Measurements from ENCODE around the gene CCNY.

CCNY gene

GRCh38 chr10:35452847-35453246 lies 116.5 kb downstream of the CCNY start:
- no peak for DNase-seq (ENCODE audit: low read depth in 2 of 2)

DNA sequence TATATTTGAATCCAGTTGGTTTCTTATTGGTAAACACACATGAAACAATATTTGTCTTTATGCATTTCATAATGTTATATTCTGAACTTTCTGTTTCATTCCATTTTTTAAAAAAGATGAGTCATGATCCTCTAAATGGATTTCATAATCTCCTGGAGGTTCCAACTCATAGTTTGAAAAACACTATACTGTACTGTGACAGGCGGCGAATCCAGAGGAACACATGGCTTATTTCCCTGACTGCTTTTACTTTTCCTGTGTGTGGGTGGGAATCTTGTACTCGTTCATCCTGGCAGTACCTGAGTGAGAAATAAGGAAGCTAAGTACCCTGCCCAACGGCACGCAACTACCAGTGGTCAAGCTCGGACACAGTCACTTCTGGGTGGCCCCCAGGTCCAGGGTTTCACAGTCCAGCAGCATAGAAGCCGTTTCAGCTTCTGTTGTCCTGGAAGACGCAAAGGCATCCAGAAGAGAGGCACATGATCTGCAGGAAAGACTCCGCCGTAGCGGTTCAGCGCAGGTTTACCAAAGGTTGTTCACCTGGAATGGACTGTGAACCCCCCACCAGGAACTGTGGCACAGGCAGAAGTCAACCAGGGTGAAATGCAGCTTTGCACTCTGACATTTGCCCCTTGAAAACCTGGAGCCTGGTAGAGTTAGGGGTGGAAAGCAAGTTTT lies 117.7 kb downstream of the CCNY start:
- no peak for DNase-seq (ENCODE audit: low read depth in 2 of 2)

GRCh38 chr10:35456153-35456720 lies 119.9 kb downstream of the CCNY start:
- DNase-seq (ENCODE audit: low read depth in 2 of 2), result no peak

DNA sequence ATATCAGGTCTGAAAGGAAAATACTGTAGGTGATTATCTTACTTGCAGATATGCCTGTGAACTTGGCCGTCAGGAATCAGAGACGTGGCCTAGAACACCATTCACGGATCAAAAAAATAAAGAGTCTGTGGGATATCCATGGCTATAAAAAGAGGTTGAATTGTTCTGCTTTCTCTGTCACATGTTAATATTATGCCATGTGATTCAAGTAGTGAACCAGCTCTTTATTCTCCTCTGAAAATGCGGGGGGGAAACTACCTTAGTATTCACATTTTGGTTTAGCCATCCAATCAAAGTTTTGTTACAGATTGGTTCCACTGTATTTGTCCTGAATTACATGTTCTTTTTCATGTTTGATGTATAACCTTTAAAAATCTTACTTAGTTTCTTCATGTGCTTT lies 120.5 kb downstream of the CCNY start:
- DNase-seq (ENCODE audit: low read depth in 2 of 2), result no peak

GRCh38 chr10:35458500-35459448 lies 122.5 kb downstream of the CCNY start:
- DNase-seq (ENCODE audit: low read depth in 2 of 2), result no peak

DNA sequence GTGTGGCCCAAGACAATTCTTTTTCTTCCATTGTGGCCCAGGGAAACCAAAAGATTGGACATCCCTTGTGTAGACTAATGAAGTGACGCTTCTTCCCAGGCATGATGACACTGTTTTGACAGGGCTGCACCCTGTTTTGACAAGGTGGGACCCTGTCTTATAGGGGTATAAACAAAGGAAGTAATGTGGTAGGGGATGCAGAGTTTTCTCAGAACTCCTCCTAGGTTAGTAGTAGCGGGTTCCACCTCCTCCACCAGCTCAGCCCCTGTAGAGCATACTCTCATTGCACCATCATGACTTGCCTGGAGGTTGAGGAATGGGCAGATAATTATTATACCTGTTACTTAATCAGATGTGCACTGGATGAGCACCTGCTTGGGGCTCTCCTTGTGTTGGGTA lies 123.1 kb downstream of the CCNY start:
- DNase-seq (ENCODE audit: low read depth in 2 of 2), result no peak

DNA sequence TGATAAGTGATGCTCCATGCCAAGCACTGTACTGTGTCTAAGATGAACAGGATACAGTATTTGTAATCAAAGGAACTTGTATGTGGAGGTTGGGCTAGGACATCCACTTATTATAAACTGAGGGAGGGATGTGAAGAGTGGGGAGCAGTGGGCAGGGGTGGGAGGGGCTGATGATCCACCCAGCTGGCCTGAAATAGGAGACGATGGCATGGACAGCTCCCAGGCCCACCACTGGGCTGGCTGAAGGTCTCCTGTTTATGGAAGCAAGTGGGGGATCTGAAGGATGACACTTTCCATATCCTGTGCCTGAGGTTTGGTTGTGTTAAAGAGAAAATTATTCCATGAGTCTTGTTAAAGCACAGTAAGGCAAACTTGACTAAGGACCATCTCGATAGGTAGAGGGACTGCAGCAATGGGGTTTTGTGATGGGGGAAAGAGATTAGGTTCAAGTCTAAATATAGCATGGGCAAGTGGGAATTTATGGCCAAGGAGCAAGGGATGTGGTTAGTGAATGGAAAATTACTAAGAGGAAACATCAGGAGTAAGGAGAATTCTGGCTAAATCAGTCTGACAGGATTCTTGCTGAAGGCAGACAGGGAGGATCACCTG lies 124.6 kb downstream of the CCNY start:
- DNase-seq (ENCODE audit: low read depth in 2 of 2), result no peak

GRCh38 chr10:35462491-35462934 lies 126.2 kb downstream of the CCNY start:
- DNase-seq (ENCODE audit: low read depth in 2 of 2), result no peak

DNA sequence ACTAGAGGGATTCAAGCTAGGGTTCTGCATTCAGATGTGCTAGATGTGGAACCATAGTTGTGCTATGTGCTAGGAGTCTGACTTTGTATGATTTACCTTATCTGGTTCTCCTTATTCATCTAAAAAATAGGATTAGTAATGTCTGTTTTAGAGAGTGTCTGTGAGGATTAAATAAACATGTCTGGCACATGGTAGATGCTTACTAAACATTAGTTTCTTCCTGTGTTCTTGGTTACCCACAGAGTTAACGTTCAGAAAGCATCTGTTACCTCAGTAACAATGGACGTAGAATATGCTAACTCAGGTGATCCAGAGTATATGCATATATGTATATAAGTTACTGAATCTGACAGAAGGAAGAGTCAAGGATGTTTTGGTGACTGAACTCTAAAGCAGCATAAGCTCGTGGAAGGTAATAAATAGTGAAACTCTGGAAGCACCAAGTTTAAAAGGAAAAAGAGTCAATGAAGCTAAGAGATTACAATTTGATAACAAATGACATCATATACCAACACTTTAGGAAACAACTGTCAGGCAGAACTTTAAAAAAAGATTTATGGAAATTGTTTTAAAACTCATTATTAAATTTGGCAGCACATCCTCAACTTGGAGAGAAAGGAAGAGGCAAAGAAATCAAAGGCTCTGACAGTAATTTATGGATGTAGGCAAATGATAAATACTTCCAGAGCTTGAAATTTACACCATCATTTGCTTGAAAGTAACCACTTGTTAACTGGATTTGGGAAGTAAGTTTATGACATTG lies 127.0 kb downstream of the CCNY start:
- DNase-seq (ENCODE audit: low read depth in 2 of 2), result no peak

DNA sequence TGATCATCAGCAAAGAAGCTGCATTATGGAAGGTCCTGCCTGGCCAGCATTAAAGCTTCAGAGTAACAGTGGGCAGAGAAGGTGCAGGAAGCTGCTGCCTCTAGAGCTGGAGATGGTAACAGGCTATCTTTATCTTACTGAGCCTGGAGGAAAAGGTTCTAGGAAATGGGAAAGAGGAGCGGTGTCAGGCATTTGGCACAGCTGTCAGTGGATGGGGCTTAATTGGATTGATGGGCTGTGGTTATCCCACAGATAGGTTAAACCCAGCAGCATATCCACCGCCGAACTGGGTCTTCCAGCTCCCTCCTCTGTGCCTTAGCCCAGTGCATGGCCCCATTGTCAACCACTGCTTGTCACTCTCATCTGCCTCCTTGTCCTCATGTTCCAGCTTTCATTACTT lies 127.6 kb downstream of the CCNY start:
- no peak for DNase-seq (ENCODE audit: low read depth in 2 of 2)

DNA sequence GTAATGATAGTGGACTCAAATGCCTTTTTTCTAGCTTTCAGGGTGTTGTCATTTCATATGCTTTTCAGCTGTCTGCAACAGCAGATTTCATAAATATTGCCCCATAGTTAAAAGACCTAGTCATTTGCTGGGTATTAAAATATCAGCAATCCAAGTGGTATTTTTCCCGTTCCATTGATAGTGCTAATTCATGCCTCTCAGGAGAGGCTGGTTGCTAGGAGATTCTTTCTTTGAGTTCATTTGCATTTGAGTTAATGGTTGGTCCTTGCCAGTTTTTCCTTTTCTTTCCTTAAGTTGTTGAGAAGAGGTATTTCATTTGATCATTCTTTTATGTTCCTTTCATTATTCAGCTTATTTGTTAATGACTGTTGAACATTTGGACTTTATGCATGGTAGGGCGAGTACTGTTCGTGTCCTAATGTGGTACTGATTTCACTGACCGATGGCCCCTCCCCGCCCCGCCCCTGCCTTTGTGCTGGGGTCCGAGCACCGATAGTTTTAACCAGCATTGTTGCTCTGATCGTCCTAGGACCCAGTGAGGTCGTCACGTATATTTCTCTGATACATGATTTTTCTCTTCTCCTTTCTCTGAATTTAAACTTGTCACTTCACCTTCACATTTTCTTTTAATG lies 128.6 kb downstream of the CCNY start:
- no peak for DNase-seq (ENCODE audit: low read depth in 2 of 2)

DNA sequence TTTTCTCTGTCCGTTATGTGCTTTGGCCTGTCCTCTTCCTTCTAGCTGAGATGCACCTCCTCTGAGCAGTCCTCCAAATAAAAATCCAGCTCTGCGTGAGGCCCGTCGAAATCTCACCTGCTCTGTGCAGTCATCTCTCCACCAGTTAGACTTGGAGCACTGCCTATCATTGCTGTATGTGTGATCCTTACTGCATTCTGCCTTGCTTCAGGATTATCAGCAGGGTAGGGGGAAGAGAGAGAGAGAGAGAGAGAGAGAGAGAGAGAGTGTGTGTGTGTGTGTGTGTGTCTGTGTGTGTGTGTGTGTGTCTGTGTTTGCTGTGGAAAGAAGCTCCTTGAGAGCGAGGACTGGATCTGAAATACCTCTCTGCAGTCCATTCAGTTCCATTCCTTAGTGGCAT lies 129.4 kb downstream of the CCNY start:
- no peak for DNase-seq (ENCODE audit: low read depth in 2 of 2)

- no peak for DNase-seq (ENCODE audit: low read depth in 2 of 2)
Measured at GRCh38 chr10:35466170-35466569, 129.9 kb downstream of the CCNY start.

DNA sequence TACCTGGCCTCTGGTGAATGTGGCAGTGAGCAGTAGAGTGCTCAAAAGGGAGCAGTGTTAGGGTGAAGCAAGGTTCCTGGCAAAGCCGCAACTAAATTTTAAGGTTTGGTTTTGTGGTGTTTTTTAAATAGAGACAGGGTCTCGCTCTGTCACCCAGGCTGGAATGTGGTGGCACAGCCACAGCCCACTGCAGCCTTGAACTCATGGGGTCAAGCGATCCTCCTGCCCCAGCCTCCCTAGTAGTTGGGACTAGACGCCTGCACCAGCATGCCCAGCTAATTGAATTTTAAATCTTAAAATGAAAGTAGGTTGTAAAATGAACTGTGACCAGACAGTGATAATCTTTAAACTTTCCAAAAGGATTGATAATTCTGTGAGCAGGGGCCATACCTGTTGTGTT lies 130.4 kb downstream of the CCNY start:
- DNase-seq (ENCODE audit: low read depth in 2 of 2), result no peak

- no peak for DNase-seq (ENCODE audit: low read depth in 2 of 2)
Measured at GRCh38 chr10:35467186-35467585, 130.9 kb downstream of the CCNY start.

GRCh38 chr10:35470248-35470924 lies 134.1 kb downstream of the CCNY start:
- DNase-seq (ENCODE audit: low read depth in 2 of 2), result no peak

DNA sequence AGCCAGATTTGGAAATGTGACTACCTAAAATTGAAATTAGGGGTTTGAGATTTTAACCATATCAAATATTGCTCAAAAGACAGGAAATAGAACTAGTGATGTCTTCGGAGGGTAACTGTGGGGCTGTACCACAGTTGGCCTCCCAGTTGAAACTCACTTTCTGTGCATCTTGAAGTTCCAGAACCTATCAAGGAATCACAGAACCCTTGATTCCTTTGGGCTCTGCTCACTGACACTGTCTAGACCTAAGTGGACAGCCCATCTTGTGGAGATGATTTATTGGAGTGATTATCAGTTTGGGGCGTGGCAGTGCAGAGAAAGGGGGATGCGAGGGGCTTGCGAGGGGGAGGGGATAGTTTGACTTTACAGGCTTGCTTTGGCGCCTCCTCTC lies 134.6 kb downstream of the CCNY start:
- no peak for DNase-seq (ENCODE audit: low read depth in 2 of 2)

DNA sequence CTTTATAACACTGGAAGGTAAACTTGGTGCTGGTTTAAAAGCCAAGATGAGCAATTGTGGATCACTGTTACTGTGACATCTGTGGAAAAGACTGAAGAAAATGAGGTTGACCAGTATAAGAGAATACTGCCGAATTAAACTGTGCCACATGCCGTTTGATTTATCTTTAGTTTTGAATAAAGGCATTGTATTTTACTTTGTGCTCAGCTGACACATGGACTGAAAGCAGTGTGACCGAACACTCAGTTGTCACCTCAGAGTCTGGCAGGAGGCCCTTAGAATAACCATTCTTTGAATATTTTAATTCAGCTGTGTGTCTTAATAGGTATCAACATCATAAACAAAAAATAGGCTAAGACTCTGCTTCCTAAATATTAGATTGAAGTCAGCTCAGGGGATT lies 135.1 kb downstream of the CCNY start:
- DNase-seq (ENCODE audit: low read depth in 2 of 2), result no peak

- DNase-seq (ENCODE audit: low read depth in 2 of 2), result no peak
Measured at GRCh38 chr10:35480142-35480541, 143.8 kb downstream of the CCNY start.

DNA sequence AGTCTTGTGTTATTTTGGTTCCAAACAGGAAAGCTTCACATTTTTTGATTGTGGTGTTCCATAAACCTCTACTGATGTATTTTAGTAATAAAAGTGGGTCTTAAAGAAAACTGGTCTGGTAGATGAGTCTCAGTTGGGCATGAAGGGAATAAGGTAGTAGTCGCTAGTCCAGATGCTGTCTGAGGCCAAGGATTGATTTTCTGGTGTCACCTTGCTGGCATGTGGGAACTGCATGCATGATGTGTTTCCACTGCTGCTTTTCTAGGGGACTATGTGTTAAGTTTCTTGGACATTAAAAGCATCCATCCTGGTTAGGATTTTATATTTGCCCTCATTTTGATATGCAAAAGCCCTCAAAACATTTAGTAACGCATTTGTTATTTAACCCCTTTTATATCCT lies 145.1 kb downstream of the CCNY start:
- DNase-seq (ENCODE audit: low read depth in 2 of 2), result no peak
